Left colon (tissue), 2 donors: ENCODE results near the gene PAQR3. TPM values are rescaled to one million over a fixed set of nuclear protein-coding genes. Genes with fewer than 3 reads are reported as not detected.
"Not testable (repeated sequence)": the region's sequence is repeated elsewhere in the genome, so short reads cannot be mapped to it uniquely, and the experiment has no call there.

Experiments used
- ATAC-seq: fragments of 200-7000 bp; cut with Tn5 transposase; one replicate; pipeline ENCODE4 v1.9.1; 2020; ENCODE audit warnings: mild to moderate bottlenecking, moderate library complexity
- DNase-seq, 2 donors: peaks; one replicate each; pipeline ENCODE4 v3.0.0-alpha.2; 2020
- intact Hi-C, 2 donors: fragments of 100-400 bp; cut with DNase I in 1 of 2; cut with micrococcal nuclease in 1 of 2; formaldehyde crosslinking; loops; one replicate each; pipeline versions ENCODE4 v1.11.2 to v1.14.0; 2022; cut with DNase I, micrococcal nuclease
- total RNA-seq, 2 donors: library from RNA; stranded (reverse); fragmentation: NEBNext Ultra II Directional; extraction: Animal tissue kit (Norgen Biotek cat#: 25700); gene quantifications; one replicate each; pipeline ENCODE4 v1.2.1, GENCODE V29; 2021
- donor health status: DM: no; HTN: no; CAD: no.
- donor health status: DM: yes; HTN: yes; CAD: no.

The PAQR3 gene
- total RNA-seq, 2 donors from 2014 or later: 9.7 to 14.5 TPM

DNA sequence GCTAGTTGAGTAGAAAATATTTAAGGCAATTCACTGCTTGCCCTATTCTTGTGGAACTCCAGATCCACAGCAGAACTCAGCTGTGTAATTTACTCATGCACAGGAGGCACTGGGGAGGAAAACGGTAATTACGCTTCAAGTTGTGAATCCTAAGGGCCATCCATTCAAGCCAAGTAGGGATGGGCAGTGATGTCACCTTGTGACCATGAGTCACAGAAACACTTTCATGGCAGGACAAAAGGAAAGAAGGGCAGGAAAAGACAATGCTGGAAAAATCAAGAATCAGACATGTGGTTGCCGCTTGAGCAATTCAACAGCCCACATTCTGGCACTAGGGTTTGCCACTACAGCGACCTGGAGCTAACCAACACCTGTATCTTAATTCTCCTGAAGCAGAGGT, 1.4 kb downstream of the PAQR3 start:
- ATAC-seq (no peak), DNase-seq (no peak)
- intact Hi-C loops: no loop called here

GRCh38 chr4:78936989-78937388, 2.2 kb downstream of the PAQR3 start:
- no peak for ATAC-seq
- intact Hi-C loops: no loop called here
- no peak for DNase-seq

GRCh38 chr4:78930016-78930629, 9.1 kb downstream of the PAQR3 start:
- DNase-seq: no peak
- no peak for ATAC-seq
- intact Hi-C loops: no loop called here

DNA sequence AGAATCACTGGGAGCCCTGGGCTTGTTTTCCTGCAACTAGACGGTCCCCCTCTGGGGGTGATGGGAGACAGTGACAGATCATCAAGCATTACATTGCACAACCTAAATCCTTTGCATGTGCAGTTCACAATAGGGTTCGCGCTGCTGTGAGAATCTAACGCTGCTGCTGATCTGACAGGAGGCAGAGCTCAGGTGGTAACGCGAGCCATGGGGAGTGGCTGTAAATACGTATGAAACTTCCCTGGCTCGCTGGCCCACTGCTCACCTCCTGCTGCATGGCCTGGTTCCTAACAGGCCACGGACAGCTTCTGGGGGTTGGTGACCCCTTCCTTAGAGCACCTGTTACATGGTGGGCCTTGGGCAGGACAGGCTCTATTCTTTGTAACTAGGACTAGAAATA, 10.4 kb downstream of the PAQR3 start:
- intact Hi-C loops: no loop called here
- no peak for ATAC-seq
- no peak for DNase-seq

DNA sequence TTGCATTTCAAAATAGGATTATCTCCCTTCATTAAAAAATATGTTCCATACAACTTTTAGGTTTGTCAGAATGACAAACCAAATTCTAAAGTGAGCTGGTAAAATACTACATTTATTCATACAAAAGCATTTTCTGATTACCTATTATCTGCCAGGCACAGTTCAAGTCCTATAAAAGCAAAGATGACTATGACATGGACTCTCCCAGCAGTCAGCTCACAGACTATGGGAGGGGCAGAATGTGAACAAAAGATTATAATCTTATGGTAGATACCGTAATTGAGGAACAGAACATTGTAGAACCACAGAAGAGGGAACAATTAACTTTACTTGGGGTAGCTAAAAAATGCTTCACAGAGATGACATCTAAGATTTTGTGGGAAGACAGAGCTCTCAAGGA, 12.4 kb downstream of the PAQR3 start:
- intact Hi-C loops: no loop called here
- ATAC-seq: peak; percentile 78
- DNase-seq: no peak

GRCh38 chr4:78923464-78924312, 15.6 kb downstream of the PAQR3 start:
- intact Hi-C loops: no loop called here
- ATAC-seq (peak; percentile 83), DNase-seq (no peak)

- no peak for ATAC-seq
- intact Hi-C loops: no loop called here
Measured at GRCh38 chr4:78922207-78922606, 17.0 kb downstream of the PAQR3 start.

DNA sequence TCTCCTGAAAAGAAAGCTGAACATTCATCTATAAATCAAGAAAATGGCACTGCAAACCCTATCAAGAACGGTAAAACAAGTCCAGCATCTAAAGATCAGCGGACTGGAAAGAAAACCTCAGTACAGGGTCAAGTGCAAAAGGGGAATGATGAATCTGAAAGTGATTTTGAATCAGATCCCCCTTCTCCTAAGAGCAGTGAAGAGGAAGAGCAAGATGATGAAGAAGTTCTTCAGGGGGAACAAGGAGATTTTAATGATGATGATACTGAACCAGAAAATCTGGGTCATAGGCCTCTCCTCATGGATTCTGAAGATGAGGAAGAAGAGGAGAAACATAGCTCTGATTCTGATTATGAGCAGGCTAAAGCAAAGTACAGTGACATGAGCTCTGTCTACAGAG, 28.6 kb downstream of the PAQR3 start:
- intact Hi-C loops: no loop called here
- no peak for ATAC-seq
- no peak for DNase-seq

More at GRCh38 chr4:78922207-78922606, 17.0 kb downstream of the PAQR3 start:
- DNase-seq: no peak

GRCh38 chr4:78908974-78909373, 30.3 kb downstream of the PAQR3 start:
- DNase-seq, ATAC-seq, intact Hi-C loops: not testable (repeated sequence)

DNA sequence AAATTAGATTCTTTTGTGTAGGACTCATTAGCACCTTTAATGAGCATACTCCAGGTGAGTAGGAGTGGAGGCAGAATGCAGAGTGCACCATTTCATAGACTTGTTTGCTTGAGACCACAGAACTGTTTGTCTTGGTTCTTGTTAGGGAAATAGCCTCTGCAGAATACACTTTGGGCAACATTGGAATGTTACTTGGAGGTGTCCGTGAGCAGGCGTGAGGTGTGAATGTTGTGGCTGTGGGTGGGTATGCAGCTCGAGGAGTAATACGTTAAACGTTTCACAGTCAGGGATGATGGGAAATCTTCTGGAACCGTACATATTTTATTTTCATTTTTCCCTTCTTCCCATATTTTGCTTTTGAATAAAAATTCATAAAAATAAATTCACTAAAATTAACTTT, 31.6 kb downstream of the PAQR3 start:
- DNase-seq: no peak
- intact Hi-C loops: no loop called here
- ATAC-seq: no peak

GRCh38 chr4:78904143-78904542, 35.1 kb downstream of the PAQR3 start:
- ATAC-seq (no peak), DNase-seq (no peak)
- intact Hi-C loops: no loop called here

DNA sequence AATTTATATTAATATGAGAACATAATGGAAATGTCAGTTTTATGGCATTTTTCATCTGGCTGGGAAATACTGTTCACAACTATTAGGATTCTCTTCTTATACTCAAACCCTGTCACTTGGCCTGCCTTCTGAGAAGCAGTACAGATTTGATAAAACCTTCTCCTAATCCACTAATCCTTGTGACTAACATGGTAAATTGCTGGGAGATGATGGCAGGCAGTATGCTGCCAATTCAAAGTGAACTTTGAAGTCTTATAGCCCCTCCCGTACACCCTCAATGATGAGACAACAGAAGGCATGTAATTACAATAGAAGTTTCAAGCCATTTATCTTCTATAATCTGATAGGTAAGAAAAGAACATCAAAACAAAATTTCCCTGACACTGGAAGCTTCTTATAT, 36.9 kb downstream of the PAQR3 start:
- DNase-seq (no peak), ATAC-seq (peak; percentile 85)
- intact Hi-C loops: no loop called here

- ATAC-seq (no peak), DNase-seq (no peak)
- intact Hi-C loops: no loop called here
Measured at GRCh38 chr4:78901882-78902281, 37.4 kb downstream of the PAQR3 start.

- ATAC-seq: no peak
- no peak for DNase-seq
- intact Hi-C loops: no loop called here
Measured at GRCh38 chr4:78899302-78899701, 39.9 kb downstream of the PAQR3 start.

DNA sequence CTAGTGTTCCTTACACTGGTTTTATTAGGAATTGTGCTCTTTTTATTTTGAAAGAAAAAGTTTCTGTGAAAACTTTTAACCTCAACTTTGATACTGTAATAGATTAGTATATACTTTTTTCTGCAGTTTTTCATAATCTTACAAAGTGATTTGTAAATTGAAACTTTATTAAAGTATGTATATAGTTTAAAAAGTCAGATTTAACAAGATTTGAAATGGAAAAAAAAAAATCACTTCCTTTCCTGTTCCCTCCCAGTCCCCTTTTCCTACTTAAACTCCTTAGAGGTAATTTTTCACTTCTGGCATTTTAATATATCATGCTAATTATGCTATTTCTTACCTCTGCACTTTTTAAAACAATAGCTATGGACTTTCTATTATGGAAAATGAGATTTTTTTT, 49.3 kb downstream of the PAQR3 start:
- intact Hi-C loops: no loop called here
- DNase-seq (no peak), ATAC-seq (no peak)

DNA sequence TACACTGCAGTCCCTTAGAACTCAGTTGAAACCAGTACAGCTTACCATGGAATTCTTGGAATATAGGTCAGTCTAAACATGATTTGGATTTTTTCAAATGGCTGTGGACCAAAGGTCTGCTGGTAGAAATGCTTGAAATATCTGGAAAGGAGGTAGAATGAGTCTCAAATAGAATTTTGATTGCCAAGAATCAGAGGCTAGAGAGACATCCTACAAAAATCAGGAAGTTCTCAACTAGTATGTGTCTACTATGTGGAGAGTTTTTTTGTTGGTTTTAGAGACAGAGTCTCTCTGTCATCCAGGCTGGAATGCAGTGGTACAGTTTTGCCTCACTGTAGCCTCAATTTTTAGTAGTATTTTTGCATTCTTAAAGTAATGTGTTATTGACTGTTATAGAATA, 53.6 kb downstream of the PAQR3 start:
- intact Hi-C loops: no loop called here
- ATAC-seq: no peak
- DNase-seq: no peak

DNA sequence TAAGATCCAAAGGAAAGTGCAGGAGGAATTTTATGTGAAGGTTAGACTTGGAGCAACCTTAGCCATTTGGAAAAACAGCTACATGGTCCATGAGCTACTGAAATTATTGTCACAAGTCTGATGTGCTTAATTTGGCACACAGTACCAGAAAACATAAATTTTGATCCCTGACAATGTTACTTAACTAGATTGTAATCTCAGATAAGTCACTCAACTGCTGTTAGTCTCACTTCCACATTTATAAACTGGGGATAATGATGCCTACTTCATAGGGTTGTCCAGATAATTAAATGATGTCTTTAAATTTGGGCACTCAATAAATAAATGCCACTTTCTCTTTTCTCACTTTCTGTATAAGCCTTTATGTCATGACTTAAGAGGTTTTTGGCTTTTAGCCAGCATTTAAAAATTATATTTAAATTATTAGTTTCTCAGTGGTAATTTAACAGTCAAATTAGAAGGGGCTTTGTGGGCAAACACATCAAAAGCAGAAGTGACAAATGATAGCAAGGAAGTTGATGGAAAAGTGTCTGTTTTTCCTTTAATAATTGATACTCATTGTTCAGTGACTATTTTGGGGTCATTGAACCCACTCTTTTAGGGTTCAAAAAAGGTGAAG, 58.3 kb downstream of the PAQR3 start:
- intact Hi-C loops: no loop called here
- DNase-seq (no peak), ATAC-seq (no peak)

GRCh38 chr4:78878031-78878430, 61.2 kb downstream of the PAQR3 start:
- intact Hi-C loops: no loop called here
- DNase-seq (no peak), ATAC-seq (no peak)

DNA sequence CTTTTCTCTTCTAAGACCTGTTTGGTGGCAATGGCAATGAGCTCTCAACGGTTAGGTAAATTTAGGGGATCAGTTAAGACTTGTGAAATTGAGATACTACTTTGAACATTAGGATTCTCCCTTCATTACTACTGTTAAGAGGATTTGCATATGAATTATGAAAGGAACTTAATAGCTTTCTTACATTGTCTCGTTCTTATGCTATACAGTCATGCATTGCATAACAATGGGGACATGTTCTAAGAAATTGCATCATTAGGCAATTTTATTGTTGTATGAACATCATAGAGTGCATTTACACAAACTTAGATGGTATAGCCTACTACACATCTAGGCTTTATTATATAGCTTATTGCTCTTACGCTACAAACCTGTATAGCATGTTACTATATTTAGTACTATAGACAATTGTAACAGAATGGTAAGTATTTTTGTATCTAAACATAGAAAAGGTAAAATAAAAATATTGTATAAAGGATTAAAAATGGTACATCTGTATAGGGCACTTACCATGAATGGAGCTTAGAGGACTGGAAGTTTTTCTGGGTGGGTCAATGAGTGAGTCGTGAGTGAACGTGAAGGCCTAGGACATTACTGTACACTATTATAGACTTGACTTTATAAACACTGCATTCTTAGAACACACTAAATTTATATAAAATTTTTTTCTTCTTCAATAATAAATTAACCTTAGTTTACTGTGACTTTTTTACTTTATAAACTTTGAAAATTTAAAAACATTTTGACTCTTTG, 62.5 kb downstream of the PAQR3 start:
- no peak for DNase-seq
- intact Hi-C loops: no loop called here
- peak; percentile 25 for ATAC-seq

- ATAC-seq: no peak
- no peak for DNase-seq
- intact Hi-C loops: no loop called here
Measured at GRCh38 chr4:78870056-78870455, 69.2 kb downstream of the PAQR3 start.
